HG02884 (cell line): Measurements from ENCODE around the gene SSTR4.
"Not testable (repeated sequence)": the region's sequence is repeated elsewhere in the genome, so short reads cannot be mapped to it uniquely, and the experiment has no call there.

Experiments
- ATAC-seq: cut with Tn5 transposase; IDR thresholded peaks from one replicate; pipeline ENCODE4 v1.9.1; 2021; ENCODE audit warnings: mild to moderate bottlenecking, moderate library complexity; ENCODE audit not compliant: unreplicated experiment

Gene SSTR4

DNA sequence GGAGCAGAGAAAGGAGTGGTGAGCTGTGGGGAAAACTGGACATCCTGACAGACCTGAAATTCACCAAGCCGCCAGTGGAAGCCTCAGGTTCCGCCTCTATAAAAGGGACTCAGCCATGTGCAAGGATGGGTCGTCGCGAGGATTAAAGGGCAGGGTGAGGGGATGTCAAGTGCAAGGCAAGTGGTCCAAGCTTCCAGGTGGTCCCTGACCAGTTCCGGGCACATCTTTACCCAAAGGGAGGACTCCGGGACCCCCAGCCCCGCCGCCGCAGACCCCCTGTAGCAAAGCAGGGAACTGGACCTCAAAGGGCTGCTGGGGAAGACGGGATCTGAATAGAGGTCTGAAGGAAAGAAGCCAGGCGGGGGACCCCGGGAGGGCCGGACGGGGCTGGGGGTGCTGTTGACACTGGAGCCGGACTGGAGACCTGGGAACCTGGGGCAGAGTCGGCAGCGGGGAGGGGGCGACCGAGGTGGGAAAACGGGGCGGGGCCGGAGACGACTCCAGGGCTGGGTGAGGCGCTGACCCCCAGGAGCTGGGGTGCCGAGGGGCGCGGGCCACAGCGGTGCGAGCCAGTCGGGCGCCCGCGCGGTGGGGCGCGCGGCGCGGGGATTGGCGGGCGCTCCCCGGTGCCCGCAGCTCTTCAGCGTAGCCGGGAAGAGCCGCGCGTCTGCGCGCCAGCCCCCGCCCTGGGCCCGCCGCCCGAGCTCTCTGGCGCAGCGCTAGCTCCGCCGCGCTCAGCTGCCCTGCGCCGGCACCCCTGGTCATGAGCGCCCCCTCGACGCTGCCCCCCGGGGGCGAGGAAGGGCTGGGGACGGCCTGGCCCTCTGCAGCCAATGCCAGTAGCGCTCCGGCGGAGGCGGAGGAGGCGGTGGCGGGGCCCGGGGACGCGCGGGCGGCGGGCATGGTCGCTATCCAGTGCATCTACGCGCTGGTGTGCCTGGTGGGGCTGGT is at the start of gene SSTR4:
Gene SSTR4, plus strand, starts transcription at position 592 of the 951 bp plus-strand sequence. Its CDS starts 172 bp downstream, at position 764.
- ATAC-seq = no peak

GRCh38 chr20:22986601-22987000 is 48.5 kb upstream of the SSTR4 start:
- no peak for ATAC-seq

- ATAC-seq = not testable (repeated sequence)
These were observed 43.7 kb upstream of the SSTR4 start for GRCh38 chr20:22991424-22991823.

GRCh38 chr20:22993823-22994222 is 41.3 kb upstream of the SSTR4 start:
- ATAC-seq = no peak

- ATAC-seq = no peak
These were observed 39.2 kb upstream of the SSTR4 start for GRCh38 chr20:22995923-22996322.

GRCh38 chr20:22998476-22998875 is 36.6 kb upstream of the SSTR4 start:
- ATAC-seq = no peak

GRCh38 chr20:22999756-23000155 is 35.4 kb upstream of the SSTR4 start:
- ATAC-seq = no peak

- no peak for ATAC-seq
These were observed 34.7 kb upstream of the SSTR4 start for GRCh38 chr20:23000232-23000947.

DNA sequence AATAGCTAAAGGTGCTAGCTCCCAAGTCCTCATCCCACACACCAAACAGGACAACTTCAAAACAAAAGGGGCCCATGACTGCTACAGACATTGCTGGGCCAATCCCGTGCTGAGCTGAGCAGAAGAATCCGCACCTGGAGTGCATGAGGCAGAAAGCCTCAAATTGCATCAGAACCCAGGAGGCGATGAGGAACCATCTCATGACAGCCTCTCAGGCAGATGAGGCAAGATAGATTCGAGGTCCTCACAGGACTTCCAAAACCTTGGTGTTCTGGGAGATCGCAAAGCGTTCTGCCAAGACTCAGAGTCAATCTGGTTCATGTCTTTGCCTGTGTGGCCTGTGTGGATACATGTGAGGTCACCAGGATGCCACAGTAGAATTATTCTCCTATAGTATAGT is 32.8 kb upstream of the SSTR4 start:
- no peak for ATAC-seq

DNA sequence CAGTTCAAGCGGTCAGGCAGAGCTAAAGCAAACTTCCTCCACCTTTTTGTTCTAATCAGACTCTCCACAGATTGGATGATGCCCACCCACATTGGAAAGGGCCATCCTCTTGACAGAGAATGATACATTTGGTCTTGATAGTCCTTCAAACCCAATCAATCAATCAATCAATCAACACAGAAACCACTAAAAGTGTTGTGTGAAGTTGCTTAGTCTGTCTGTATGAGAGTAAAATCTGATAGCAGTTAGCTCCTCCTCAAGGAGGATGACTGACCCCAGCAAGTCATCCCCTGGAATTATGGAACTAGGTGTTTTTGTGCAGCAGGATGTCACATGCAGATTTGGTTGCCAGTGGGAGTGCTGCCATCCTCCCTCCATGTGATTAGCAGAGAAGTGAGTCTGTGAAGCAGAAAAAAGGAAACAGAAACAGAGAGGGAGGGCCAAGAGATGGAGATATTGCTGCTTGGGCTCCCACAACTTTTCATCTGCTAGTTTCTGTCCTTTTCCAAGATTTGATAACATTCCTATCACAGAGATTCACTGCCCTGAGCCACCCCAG is 32.0 kb upstream of the SSTR4 start:
- ATAC-seq = no peak

GRCh38 chr20:23003881-23004460 is 31.1 kb upstream of the SSTR4 start:
- ATAC-seq = no peak

GRCh38 chr20:23005776-23006175 is 29.3 kb upstream of the SSTR4 start:
- ATAC-seq = no peak

DNA sequence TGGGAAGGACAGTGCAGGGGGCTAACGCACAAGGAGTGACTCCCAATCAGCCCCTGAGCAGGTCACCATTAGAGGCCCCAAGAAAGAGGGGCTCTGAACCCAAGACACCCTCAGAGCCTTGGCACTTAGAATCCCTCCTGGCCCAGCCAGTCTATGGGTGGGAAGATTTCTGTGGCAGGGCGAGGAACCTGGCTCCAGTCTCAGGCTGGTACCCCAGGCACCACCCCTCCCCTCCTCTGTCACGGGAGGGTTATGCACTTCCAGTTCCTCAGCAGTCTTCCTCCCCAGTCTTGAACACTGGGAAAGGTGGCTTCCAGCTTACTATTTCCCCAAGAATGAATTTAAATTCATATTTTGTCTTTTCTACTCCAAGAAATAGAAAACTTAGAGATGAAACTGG is 27.6 kb upstream of the SSTR4 start:
- no peak for ATAC-seq

GRCh38 chr20:23007886-23008655 is 27.0 kb upstream of the SSTR4 start:
- no peak for ATAC-seq

GRCh38 chr20:23008667-23009066 is 26.4 kb upstream of the SSTR4 start:
- no peak for ATAC-seq

DNA sequence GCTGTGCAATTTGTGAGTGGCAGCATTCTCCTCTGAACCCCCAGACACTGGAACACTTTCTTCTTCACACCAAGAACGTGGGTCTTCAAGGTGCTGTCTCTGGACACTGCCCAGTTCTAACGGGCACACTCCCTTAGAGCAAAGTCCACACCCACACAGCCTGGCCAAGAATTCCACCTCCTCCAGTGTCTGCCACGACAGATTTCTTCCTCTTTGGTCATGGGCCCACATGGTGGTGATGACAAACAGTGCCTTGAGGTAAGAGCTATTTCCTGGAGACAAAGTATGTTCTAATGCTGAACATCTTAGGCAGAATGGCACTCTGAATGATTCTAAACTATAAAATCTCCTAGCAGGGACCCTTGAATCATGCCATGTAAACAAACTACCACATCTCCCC is 25.5 kb upstream of the SSTR4 start:
- ATAC-seq = no peak

GRCh38 chr20:23010096-23010495 is 25.0 kb upstream of the SSTR4 start:
- no peak for ATAC-seq

DNA sequence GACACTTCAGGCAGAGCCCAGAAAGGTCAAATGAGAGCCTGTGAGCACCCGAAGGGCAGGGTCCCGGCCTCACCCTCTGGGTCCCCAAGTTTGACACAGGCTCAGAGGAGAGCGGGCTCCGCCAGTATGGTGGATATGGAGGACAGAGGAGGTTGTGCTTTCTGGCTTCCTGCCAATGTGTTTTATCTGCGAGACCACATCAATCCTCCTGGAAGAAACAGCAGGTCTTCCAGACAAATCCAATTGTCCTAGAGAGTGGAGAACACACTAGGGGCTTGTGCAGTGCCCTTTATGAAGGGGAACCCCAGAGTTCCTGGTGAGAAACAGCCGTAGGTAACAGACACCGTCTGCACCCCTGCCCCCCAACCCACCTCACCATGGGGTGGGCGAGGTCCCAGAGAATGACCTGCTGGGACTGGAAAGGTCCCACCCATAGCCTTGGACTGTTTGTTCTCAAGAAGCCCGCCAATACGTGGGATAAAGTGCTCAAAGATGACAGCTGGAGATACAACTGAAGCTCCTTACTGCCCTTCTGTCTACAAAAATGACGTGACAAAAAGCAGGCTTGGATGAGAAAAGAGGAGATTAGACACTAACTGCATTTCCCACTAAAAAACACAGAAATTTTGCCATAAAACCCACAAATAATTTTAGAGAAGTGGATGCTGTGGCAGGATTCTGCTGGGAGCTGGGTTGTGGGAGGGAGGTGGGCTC is 23.9 kb upstream of the SSTR4 start:
- no peak for ATAC-seq

DNA sequence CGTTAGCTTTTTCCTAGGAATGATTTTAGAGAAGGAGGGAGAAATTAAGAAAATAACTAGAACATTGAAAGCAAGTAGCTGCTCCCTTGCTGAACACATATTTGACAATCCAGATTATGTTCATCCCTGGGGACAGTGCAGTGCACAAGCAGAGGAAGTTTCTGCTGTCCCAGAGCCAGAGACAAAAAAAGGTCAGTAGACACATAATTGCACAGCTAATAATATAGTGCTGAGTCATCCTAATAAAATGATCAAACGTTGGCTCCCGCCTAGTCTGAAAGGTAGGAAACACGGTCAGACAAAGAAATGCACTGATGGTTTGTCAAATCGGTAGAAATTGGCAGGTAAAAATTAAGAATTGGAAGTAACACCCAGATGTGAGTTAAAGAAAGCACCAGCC is 21.7 kb upstream of the SSTR4 start:
- ATAC-seq = no peak

GRCh38 chr20:23017516-23017915 is 17.6 kb upstream of the SSTR4 start:
- ATAC-seq = no peak
